ENCODE measurements around the gene ASPHD2. TPM values are rescaled to one million over a fixed set of nuclear protein-coding genes. Genes with fewer than 3 reads are reported as not detected.
A peak's percentile ranks its signal among the peaks of the same experiment; 100 is the strongest.

Gene ASPHD2
- 6.7 TPM for polyA plus RNA-seq (2013, experiment 1 of 2)
- 6.5 TPM for polyA plus RNA-seq (2013, experiment 2 of 2)

DNA sequence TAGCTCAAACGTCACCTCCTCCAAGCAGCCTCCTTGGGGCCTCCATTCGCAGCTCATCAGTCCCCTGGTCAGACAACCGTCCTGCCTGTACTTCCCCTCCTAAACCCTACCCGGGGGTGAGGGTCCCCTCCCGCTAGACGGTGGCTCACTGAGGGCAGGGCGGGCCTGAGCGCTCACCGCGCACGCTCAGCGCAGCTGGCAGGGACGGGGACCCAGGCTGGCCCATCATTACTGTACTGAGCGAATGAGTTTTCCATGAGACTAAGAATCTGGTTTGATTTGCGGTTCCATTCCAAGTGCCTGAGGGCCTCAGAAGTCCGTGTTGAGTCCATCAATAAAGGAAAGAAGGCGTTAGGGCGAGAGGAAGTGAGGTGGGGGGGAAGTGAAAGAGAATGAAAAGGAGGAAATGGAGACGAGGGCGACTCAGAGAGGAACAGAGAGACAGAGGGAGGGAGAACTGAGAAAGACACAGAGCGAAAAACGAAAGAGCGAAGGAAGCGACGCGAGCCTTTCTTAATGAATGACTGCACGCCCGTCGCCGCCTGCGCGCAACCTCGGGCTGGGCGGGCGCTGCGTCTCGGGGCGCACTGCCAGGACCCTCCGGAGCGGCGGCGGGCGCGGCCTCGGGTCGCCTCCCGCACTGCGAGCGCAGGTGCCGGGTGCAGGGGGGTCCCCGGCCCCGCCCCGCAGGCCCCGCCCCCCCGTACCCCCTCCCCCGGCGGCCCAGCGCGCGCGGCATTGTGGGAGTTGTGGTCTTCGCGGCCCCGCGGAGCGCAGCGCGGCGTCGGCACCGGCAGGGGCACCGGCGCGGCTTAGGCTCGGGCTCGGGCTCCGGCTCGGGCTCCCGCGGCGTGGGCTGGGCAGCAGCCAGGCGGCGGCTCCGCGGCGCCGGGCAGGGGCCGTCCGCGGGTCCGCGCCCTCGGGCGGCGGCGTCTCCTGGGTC is at the start of gene ASPHD2:
Gene ASPHD2 (plus strand): TSS at position 746 of the 943 bp plus-strand sequence. CDS start 4,356 bp downstream, outside the sequence.
- Histone ChIP-seq H3K79me1 (ENCODE audit: low read length) (peaks cover 2% of the 10 kb centered on the region), H3K4me2 (ENCODE audit: low read length) (peak within 1 kb of the TSS; percentile 94), H3K4ac (ENCODE audit: low read depth, low read length) (no peak within 1 kb of the TSS), H3K23ac (ENCODE audit: low read length) (peak within 1 kb of the TSS; percentile 96), H4K8ac (ENCODE audit: low read depth, low read length) (peak within 1 kb of the TSS; percentile 58), H3K4me3 (ENCODE audit: low read length) (peak within 1 kb of the TSS; percentile 76), H3K36me3 (ENCODE audit: control insufficient read depth, insufficient read depth, low read length) (no peaks in the 10 kb centered on the region), H3K56ac (ENCODE audit: low read length) (peak within 1 kb of the TSS; percentile 92), H2AK5ac (ENCODE audit: low read length) (peak within 1 kb of the TSS; percentile 25), H3K27ac (ENCODE audit: low read depth, low read length) (no peak within 1 kb of the TSS), H3K27me3 (ENCODE audit: insufficient read depth, low read length, poor library complexity) (no peaks in the 10 kb centered on the region), H2BK5ac (ENCODE audit: low read length) (no peak within 1 kb of the TSS), H3K18ac (ENCODE audit: low read length) (peak within 1 kb of the TSS; percentile 78), H3K9ac (ENCODE audit: low read length) (peak within 1 kb of the TSS; percentile 78), H2BK15ac (replicated peaks; ENCODE audit: low read depth) (no peak within 1 kb of the TSS), H4K5ac (ENCODE audit: low read length) (no peak within 1 kb of the TSS), H3K4me1 (ENCODE audit: control insufficient read depth, low read depth, low read length) (peaks cover 4% of the 10 kb centered on the region), H3K79me2 (ENCODE audit: control insufficient read depth, insufficient read depth, low read length) (no peaks in the 10 kb centered on the region), H2BK120ac (ENCODE audit: low read depth, low read length) (no peak within 1 kb of the TSS)
- peak; percentile 68 for DNase-seq
- WGBS (ENCODE audit: extremely low coverage, insufficient coverage, low lambda C conversion rate), result no CpG with 5 or more reads among the region's 96 CpGs

- H3K4me2 ChIP-seq (ENCODE audit: low read length), result no peak overlapping the region
- H3K4ac ChIP-seq (ENCODE audit: low read depth, low read length), result no peak overlapping the region
- H3K9ac ChIP-seq (ENCODE audit: low read length), result no peak overlapping the region
- no peaks in the 10 kb centered on the region for H3K4me1 ChIP-seq (ENCODE audit: control insufficient read depth, low read depth, low read length)
- H4K5ac ChIP-seq (ENCODE audit: low read length), result no peak overlapping the region
- H4K8ac ChIP-seq (ENCODE audit: low read depth, low read length), result no peak overlapping the region
- no peak overlapping the region for H2BK5ac ChIP-seq (ENCODE audit: low read length)
- H2BK120ac ChIP-seq (ENCODE audit: low read depth, low read length), result no peak overlapping the region
- H3K79me1 ChIP-seq (ENCODE audit: low read length), result no peaks in the 10 kb centered on the region
- no peak overlapping the region for H3K23ac ChIP-seq (ENCODE audit: low read length)
- H3K56ac ChIP-seq (ENCODE audit: low read length), result no peak overlapping the region
- no peaks in the 10 kb centered on the region for H3K36me3 ChIP-seq (ENCODE audit: control insufficient read depth, insufficient read depth, low read length)
- no CpG with 5 or more reads among the region's 10 CpGs for WGBS (ENCODE audit: extremely low coverage, insufficient coverage, low lambda C conversion rate)
- H2BK15ac ChIP-seq (replicated peaks; ENCODE audit: low read depth), result no peak overlapping the region
- DNase-seq, result no peak
- H3K4me3 ChIP-seq (ENCODE audit: low read length), result no peak overlapping the region
- no peak overlapping the region for H3K18ac ChIP-seq (ENCODE audit: low read length)
- H2AK5ac ChIP-seq (ENCODE audit: low read length), result no peak overlapping the region
- no peak overlapping the region for H3K27ac ChIP-seq (ENCODE audit: low read depth, low read length)
- no peaks in the 10 kb centered on the region for H3K27me3 ChIP-seq (ENCODE audit: insufficient read depth, low read length, poor library complexity)
- no peaks in the 10 kb centered on the region for H3K79me2 ChIP-seq (ENCODE audit: control insufficient read depth, insufficient read depth, low read length)
Measured at GRCh38 chr22:26380072-26380830, 48.8 kb upstream of the ASPHD2 start.

DNA sequence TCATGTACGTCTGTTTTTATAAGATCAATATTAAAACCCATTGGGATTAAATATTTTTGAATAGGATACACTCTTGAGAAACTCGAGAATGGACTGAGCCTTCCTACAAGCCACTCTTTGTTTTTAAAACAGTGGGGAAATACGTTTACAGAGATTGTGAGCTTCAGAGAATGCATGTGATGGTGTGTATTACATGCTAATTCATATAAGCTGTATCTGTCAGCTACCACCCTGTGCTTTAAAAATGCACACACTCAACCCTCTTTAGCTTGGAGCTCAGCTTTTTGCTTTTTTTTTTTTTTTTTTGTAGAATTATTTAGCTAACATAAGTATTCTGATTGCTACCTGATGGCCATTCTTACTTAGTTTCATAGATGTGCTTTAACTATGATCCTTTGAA is 46.3 kb upstream of the ASPHD2 start:
- H3K36me3 ChIP-seq (ENCODE audit: control insufficient read depth, insufficient read depth, low read length), result no peaks in the 10 kb centered on the region
- no peak overlapping the region for H3K27ac ChIP-seq (ENCODE audit: low read depth, low read length)
- no peaks in the 10 kb centered on the region for H3K4me1 ChIP-seq (ENCODE audit: control insufficient read depth, low read depth, low read length)
- H3K79me1 ChIP-seq (ENCODE audit: low read length), result no peaks in the 10 kb centered on the region
- no peak overlapping the region for H4K5ac ChIP-seq (ENCODE audit: low read length)
- H3K79me2 ChIP-seq (ENCODE audit: control insufficient read depth, insufficient read depth, low read length), result no peaks in the 10 kb centered on the region
- H4K8ac ChIP-seq (ENCODE audit: low read depth, low read length), result no peak overlapping the region
- no peak overlapping the region for H3K18ac ChIP-seq (ENCODE audit: low read length)
- no peaks in the 10 kb centered on the region for H3K27me3 ChIP-seq (ENCODE audit: insufficient read depth, low read length, poor library complexity)
- no peak overlapping the region for H3K56ac ChIP-seq (ENCODE audit: low read length)
- H3K4me2 ChIP-seq (ENCODE audit: low read length), result no peak overlapping the region
- H3K4ac ChIP-seq (ENCODE audit: low read depth, low read length), result no peak overlapping the region
- DNase-seq, result no peak
- no CpG with 5 or more reads among the region's 3 CpGs for WGBS (ENCODE audit: extremely low coverage, insufficient coverage, low lambda C conversion rate)
- no peak overlapping the region for H3K23ac ChIP-seq (ENCODE audit: low read length)
- no peak overlapping the region for H2BK120ac ChIP-seq (ENCODE audit: low read depth, low read length)
- H2AK5ac ChIP-seq (ENCODE audit: low read length), result no peak overlapping the region
- no peak overlapping the region for H2BK15ac ChIP-seq (replicated peaks; ENCODE audit: low read depth)
- no peak overlapping the region for H2BK5ac ChIP-seq (ENCODE audit: low read length)
- H3K9ac ChIP-seq (ENCODE audit: low read length), result no peak overlapping the region
- H3K4me3 ChIP-seq (ENCODE audit: low read length), result no peak overlapping the region

- Histone ChIP-seq H3K4me3 (ENCODE audit: low read length) (no peak overlapping the region), H3K4ac (ENCODE audit: low read depth, low read length) (no peak overlapping the region), H3K79me2 (ENCODE audit: control insufficient read depth, insufficient read depth, low read length) (no peaks in the 10 kb centered on the region), H2BK120ac (ENCODE audit: low read depth, low read length) (no peak overlapping the region), H3K36me3 (ENCODE audit: control insufficient read depth, insufficient read depth, low read length) (no peaks in the 10 kb centered on the region), H3K4me1 (ENCODE audit: control insufficient read depth, low read depth, low read length) (no peaks in the 10 kb centered on the region), H3K79me1 (ENCODE audit: low read length) (no peaks in the 10 kb centered on the region), H3K23ac (ENCODE audit: low read length) (no peak overlapping the region), H3K18ac (ENCODE audit: low read length) (no peak overlapping the region), H2AK5ac (ENCODE audit: low read length) (no peak overlapping the region), H3K9ac (ENCODE audit: low read length) (no peak overlapping the region), H3K4me2 (ENCODE audit: low read length) (no peak overlapping the region), H4K8ac (ENCODE audit: low read depth, low read length) (no peak overlapping the region), H2BK5ac (ENCODE audit: low read length) (no peak overlapping the region), H3K27me3 (ENCODE audit: insufficient read depth, low read length, poor library complexity) (no peaks in the 10 kb centered on the region), H3K56ac (ENCODE audit: low read length) (no peak overlapping the region), H4K5ac (ENCODE audit: low read length) (no peak overlapping the region), H3K27ac (ENCODE audit: low read depth, low read length) (no peak overlapping the region), H2BK15ac (replicated peaks; ENCODE audit: low read depth) (no peak overlapping the region)
- WGBS (ENCODE audit: extremely low coverage, insufficient coverage, low lambda C conversion rate), result no CpG with 5 or more reads among the region's 7 CpGs
- no peak for DNase-seq
Measured at GRCh38 chr22:26383968-26384556, 45.0 kb upstream of the ASPHD2 start.

DNA sequence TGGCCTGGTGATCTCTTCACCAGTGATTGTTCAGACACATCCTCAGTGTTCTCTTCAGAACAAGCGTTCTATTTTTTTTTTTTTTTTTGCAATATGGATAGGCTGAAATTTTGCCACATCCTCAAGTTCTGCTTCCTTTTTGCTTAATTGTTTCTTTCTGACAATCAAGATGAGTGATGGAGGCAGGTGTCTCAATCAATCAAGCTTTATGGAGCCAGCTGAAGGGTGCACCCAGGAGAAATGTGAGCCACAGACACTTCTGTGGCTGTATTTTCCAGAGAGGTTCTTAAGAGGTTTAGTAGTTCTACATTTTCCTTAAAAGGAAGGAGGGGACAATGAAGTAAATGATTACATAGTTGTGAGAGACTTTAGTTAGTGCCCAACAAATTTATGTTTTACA is 43.9 kb upstream of the ASPHD2 start:
- no peak for DNase-seq
- no peak overlapping the region for H3K4me3 ChIP-seq (ENCODE audit: low read length)
- H3K18ac ChIP-seq (ENCODE audit: low read length), result no peak overlapping the region
- H3K27ac ChIP-seq (ENCODE audit: low read depth, low read length), result no peak overlapping the region
- H3K4me2 ChIP-seq (ENCODE audit: low read length), result no peak overlapping the region
- no peaks in the 10 kb centered on the region for H3K36me3 ChIP-seq (ENCODE audit: control insufficient read depth, insufficient read depth, low read length)
- H2BK15ac ChIP-seq (replicated peaks; ENCODE audit: low read depth), result no peak overlapping the region
- H3K79me1 ChIP-seq (ENCODE audit: low read length), result no peaks in the 10 kb centered on the region
- no peak overlapping the region for H4K5ac ChIP-seq (ENCODE audit: low read length)
- H4K8ac ChIP-seq (ENCODE audit: low read depth, low read length), result no peak overlapping the region
- WGBS (ENCODE audit: extremely low coverage, insufficient coverage, low lambda C conversion rate), result no CpG with 5 or more reads among the region's 1 CpG
- H3K79me2 ChIP-seq (ENCODE audit: control insufficient read depth, insufficient read depth, low read length), result no peaks in the 10 kb centered on the region
- H3K56ac ChIP-seq (ENCODE audit: low read length), result no peak overlapping the region
- no peak overlapping the region for H2BK120ac ChIP-seq (ENCODE audit: low read depth, low read length)
- H3K27me3 ChIP-seq (ENCODE audit: insufficient read depth, low read length, poor library complexity), result no peaks in the 10 kb centered on the region
- no peak overlapping the region for H3K4ac ChIP-seq (ENCODE audit: low read depth, low read length)
- no peak overlapping the region for H3K9ac ChIP-seq (ENCODE audit: low read length)
- no peak overlapping the region for H2BK5ac ChIP-seq (ENCODE audit: low read length)
- H3K23ac ChIP-seq (ENCODE audit: low read length), result no peak overlapping the region
- H3K4me1 ChIP-seq (ENCODE audit: control insufficient read depth, low read depth, low read length), result no peaks in the 10 kb centered on the region
- H2AK5ac ChIP-seq (ENCODE audit: low read length), result no peak overlapping the region
